NCI-H446 treated with DMSO at 0.1 percent for 48 hours (cell line): Measurements from ENCODE around the gene MUL1.

ENCODE experiments used
- DNase-seq: peaks from one replicate; lab custom pipeline; 2025; lab: John Stamatoyannopoulos, UW

MUL1 gene

GRCh38 chr1:20485527-20486456, 22.2 kb downstream of the MUL1 start, which contains the start of gene CAMK2N1:
Gene CAMK2N1 (minus strand): TSS chr1:20486210. CDS start chr1:20485379, 831 bp downstream.
- no peak for DNase-seq

DNA sequence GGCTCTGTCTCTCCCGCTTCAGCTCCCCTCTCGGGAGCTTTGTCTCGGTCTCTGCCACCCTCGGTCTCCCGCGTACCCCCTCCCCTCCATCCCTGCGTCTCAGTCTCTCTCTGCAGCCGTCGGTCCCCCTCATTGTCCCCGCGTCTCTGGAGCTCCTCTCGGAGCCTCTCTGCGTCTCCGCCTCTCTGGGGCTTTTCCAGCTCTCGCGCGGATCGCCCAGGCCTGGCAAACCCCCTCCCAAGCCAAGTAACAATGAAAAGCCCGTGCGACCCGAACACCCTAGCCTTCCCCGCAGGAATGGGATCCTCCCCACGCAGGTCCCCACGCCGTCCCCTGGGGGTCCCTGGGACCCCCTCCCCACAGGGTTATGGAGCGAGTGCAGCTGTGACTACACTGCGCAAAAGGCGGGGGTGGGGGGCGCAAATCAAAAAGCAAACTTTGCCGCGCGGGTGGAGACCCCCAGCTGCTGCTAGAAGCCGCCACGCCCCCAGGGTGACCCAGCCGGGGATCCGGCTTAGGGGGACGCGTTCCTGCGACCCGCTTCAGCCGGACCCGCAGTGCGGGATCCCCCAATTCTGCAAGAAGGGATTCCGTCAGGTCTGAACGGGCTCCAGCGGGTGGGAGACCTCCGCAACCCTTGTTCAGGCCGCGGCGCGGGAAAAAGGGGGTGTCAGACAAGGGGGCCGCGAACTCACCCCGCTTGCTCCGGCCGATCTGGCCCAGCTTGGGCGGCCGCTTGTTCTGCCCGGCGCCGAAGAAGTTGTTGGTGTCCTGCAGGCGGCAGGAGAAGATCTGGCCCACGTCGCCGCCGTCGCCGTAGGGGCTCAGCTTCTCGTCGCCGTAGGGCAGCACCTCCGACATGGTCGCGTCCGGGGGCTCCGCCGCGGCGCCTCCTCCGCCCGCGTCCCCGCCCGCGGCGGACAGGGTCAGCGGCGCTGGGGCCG, 23.2 kb downstream of the MUL1 start:
- DNase-seq: no peak

- DNase-seq: no peak
Measured at GRCh38 chr1:20483833-20484518, 24.0 kb downstream of the MUL1 start.

DNA sequence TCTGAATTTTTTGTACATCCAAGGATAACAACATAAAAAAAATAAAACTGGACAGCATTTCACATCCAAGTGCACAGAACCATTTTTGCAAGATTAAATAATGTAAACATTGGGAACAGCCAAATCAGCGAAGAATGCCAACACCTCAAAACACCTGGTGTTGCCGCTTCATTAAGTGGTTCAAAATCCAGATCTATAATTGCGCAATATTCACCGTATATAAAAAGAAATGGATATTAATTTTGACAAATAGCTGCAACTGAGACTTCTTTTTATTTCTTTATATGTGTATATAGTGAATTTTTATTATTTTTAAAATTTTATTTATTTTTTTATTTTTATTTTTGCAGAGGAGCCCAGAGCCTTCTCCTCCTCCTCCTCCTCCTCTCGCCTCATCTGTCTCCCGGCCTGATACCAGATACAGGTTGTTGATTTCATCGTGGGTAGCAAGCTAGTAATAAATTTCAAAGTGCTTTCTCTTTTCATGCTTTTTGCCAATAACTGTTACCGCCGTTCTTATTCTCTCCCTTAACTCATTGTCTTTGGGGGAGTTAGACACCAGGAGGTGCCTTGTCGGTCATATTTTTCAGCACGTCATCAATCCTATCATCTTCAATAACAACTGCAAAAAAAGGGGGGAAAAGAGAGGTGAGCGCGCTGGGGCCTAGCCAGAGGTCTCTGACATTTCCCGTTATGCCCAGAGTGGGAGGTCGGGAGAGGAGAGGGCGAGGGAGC, 24.7 kb downstream of the MUL1 start:
- no peak for DNase-seq

- no peak for DNase-seq
Measured at GRCh38 chr1:20481643-20482498, 26.1 kb downstream of the MUL1 start.

DNA sequence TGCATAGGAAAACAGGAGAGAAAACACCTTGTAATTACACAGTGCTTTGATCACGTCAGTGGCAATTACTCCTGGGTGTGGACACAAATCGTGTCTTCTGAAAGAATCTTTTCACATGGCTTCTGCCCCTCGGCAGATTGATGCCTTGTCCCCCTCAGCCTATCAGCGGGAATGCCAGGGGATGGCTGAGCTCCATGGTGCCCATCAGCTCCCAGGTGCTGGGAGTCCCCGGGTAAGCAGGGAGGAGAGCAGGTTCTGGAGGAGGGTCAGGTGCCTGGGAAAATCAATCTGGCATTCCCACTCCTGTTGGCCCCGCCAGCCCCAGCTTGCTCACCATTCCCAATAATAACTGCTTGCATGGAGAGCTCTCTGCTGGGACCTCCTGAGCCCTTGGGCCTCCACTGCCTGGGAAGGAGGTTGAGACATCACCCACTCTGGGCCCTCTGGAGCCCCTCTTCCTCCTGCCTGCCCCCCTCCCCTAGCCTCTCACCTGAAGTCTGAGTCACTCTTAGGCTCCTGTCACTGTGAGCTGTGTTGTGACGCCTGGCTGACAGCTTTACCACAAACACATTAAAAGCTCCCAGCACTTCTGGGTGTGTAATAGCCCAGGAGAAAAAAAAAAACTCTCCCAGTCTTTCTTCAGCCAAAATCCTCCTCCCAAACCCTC, 26.9 kb downstream of the MUL1 start:
- no peak for DNase-seq

DNA sequence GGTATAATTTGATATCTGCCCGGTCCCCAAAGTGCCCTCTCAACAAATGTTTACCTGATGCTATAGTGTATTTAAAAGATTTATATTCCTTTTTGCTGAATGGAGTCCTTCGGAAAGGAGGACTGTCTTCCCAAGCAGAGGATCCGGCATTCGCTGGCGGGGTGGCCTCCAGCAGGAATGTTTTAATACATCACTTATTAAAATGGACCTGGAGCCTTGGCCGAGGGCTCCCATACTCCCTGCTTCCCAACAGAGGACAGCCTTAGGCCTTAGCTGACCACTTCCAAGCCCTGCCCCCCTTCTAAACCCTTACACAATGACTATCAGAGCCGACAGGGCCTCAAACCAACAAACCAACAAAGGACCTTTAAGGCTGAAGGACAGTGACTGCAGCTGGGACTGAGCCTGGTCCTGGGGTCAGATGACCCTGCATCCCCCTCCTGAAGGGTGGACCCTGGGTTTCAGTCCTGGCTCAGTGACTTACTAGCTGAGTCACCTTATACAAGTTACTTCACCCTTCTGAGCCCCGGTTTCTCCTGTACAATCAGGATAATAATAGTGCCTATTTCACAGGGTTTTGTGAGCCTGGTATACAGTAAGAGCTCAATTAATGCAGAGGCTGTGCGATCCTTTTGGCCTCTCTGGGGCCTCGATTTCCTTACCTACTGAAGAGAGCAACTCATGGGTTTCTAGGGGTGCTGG, 27.6 kb downstream of the MUL1 start:
- DNase-seq: no peak

DNA sequence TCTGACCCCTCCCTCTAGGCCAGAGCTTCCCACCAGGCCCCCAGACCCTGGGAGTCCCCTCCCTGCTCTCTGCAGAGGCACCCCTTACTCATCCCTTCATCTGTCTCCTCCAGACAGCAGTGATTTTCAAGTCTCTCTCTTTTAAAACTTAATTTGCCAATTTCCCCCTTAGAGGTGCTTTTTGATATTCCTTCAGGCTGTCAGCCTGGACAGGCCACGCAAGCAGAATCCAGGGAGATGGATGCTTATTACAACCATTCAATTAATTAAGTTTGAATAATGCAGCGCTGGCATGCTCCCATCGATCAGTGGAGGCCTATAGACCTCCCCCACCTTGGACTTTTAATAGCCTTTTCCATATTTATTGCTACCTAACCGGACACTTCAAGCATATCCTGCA, 28.1 kb downstream of the MUL1 start:
- no peak for DNase-seq

GRCh38 chr1:20478057-20478635, 29.8 kb downstream of the MUL1 start:
- no peak for DNase-seq

DNA sequence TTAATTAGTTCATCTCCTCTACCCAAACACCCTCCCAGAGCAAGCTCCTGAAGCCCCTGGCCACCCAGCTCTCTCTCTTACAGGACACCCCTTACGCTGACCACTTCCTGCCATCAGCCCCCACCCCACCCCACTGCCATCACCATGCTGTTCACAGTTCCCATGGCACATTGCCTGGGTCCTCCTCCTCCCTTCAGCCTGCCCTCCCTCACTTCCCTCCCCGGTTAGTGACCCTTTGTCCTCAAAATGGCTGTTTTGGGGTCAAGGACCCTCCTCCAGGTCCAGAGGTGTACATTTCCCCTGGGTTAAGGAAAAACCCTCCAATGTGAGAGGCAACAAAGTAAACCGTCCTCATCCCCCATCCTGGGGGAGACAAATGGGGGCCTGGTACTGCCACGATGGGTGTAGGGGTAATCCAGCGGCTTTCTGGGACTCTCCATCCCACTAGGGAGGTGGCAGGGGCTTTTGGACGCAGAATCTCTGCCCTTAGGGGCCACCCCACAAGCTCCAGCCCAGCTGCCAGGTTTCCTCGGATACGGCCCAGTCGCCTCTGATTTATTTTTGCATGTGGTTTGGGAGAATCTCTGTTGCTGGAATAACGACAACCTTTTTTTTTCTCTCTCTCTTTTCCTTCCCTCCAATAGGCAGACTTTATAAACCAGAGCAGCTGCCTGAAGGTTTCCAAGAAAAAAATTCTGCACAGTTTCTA, 30.4 kb downstream of the MUL1 start:
- no peak for DNase-seq

DNA sequence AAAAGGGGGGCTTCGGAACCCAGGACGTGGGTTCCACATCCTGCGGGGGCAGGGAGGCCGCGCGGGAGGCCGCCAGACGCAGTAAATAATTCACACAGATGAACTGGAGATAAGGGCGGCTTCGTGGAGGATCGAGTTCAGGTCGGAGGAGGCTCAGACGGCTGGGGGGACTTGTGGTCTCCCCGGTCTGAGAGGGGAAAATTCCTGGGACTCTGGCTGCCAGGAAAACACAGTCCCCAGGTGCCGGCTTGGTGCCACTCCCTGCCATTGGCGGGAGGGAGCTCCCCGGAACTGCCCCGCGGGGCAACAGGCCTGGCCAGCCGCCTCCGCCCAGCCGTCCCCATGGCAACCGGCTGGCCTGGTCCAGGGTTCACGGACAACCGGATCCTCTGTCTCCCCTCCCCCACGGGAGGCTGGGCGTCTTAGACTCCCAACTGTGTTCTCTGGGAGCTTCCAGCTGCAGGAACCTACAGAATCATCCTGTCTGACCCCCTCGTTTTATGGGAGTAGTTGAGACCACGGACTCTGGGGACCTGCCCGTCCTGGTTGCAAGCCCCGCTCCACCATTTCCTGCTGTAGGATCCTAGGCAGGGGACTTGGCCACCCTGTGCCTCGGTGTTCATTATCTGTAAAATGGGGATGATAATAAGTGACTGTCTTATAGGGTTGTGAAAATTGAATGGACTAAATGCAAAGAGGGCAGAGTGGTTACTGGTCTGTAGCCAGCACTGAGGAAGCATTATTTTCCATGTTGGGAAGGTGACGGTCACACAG, 31.5 kb downstream of the MUL1 start:
- no peak for DNase-seq

DNA sequence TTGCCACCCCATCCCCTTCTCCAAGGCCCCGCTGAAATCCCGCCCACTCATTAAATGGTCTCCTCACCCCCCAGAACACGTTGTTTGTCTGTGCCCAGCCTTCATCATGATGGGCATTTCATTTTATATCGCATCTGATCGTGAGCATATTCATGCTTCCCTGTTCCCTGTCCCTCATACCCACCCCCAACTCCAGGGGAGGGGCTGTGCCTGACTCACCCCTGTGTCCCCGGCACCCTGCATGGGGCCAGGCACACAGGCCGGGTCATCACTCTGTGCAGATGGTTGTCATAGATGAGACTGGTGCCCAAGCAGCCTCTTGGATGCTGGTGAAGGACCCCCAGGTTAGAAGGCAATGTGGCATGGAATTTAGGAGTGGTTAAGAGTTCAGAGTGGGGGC, 33.0 kb downstream of the MUL1 start:
- no peak for DNase-seq

DNA sequence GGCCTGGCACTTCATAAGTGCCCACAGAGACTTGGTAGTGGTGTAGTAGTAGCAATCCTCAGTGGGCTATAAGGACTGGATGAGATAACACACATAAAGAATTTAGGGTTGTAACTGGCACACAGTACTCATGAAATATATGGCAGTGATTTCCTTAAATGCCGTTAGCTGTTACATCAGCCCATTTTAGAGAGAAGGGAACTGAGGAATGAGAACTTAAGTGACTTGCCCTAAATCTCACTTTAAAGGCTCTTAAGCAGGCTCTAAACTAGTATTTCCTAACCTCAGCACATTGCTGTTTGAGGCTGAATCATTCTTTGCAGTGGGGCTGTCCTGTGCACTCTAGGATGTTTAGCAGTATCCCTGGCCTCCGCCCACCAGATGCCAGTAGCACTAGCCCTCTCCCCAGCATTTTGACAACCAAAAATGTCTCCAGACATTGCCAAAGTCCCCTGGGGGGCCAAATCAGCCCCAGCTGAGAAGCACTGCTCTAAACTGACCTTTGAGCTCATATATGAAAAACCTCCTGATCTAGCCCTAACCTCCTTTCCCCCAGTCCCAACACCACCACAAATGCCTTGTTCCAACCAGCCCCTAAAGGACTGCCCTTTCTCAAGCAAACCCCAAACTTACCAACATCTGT, 33.5 kb downstream of the MUL1 start:
- DNase-seq: no peak

DNA sequence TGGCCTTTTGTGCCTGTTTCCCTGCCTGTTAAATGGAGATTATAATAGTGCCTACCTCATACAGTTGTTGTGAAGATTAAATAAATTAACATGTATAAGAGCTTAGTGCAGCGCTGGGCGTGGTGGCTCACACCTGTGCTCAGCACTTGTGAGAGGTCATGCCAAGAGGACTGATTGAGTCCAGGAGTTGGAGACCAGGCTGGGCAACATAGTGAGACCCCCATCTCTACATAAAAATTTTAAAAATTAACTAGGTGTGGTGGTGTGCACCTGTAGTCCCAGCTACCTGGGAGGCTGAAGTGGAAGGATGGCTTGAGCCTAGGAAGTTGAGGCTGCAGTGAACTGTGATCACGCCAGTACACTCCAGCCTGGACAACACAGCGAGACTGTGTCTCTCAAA, 34.1 kb downstream of the MUL1 start:
- DNase-seq: no peak

DNA sequence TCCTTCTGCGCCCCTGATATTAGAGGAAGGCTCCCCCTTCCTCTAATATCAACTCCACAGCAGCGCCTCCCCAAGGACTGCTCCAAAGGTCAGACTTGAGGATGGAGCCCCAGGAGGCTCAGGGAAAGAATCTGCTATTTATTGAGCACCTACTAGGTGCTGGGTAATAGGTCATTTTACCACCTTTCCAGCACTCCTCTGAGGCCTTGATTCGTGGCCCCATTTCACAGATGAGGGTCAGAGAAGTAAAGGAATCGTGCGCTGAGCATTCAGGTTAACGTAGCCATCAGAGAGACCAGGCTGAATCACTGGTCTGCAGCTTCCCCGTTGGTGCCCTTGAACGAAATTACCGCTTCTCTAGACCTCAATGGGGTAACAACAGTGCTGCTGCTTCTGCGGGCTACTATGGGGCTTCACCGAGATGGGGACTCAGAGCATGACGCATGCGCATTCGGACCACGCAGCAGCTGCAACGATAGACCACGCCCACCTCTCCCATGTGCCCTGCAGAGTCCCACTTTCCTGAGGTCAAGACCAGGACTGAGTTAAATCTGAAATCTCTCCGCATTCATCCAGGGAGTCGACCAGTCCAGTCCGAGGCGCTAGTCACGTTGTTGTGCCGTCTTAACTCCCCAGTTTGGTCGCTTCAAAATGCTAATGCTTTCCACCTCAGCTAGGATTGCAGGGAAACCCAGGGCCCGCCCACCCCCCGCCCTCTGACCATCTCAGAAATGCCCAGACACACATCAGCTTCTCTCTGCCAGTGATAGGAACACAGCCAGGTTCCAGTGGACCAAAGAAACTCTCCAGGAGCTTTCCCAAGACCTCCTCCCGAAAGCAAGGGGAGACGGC, 34.9 kb downstream of the MUL1 start:
- DNase-seq: no peak

GRCh38 chr1:20472121-20472520, 35.8 kb downstream of the MUL1 start:
- DNase-seq: no peak
